HEK293 (cell line): ENCODE results near the gene SMARCD3.
A peak's percentile ranks its signal among the peaks of the same experiment; 100 is the strongest.

Source experiments
- GLIS2 ChIP-seq: fragments of 450-650 bp; formaldehyde crosslinking; IDR thresholded peaks from 2 replicates; pipeline ENCODE4 v1.5.1; 2016; ENCODE audit warnings: missing biosample characterization, missing genetic modification characterization
- HOXC10 ChIP-seq: sonication (generic); formaldehyde crosslinking; IDR thresholded peaks from 2 replicates; pipeline ENCODE4 v1.8.1; 2023; ENCODE audit warnings: mild to moderate bottlenecking, missing genetic modification reagents
- KLF1 ChIP-seq: fragments of 450-650 bp; formaldehyde crosslinking; IDR thresholded peaks from 2 replicates; pipeline ENCODE4 v1.5.1; 2016; ENCODE audit warnings: missing biosample characterization, missing genetic modification characterization
- YY1 ChIP-seq: fragments of 450-650 bp; formaldehyde crosslinking; IDR thresholded peaks from 2 replicates; pipeline ENCODE4 v1.5.1; 2018; ENCODE audit warnings: missing biosample characterization, missing genetic modification characterization
- ZBTB17 ChIP-seq: fragments of 450-650 bp; formaldehyde crosslinking; IDR thresholded peaks from 2 replicates; pipeline ENCODE4 v1.5.1; 2016; ENCODE audit warnings: missing biosample characterization, missing genetic modification characterization
- ZBTB8A ChIP-seq: fragments of 450-650 bp; formaldehyde crosslinking; IDR thresholded peaks from 2 replicates; pipeline ENCODE4 v1.5.1; 2016; ENCODE audit warnings: missing biosample characterization, missing genetic modification characterization
- ZFP37 ChIP-seq: fragments of 450-650 bp; formaldehyde crosslinking; IDR thresholded peaks from 2 replicates; pipeline ENCODE4 v1.5.1; 2016; ENCODE audit warnings: missing biosample characterization, missing genetic modification characterization
- ZFP69B ChIP-seq: fragments of 450-650 bp; formaldehyde crosslinking; IDR thresholded peaks from 2 replicates; pipeline ENCODE4 v1.5.1; 2016; ENCODE audit warnings: missing biosample characterization, missing genetic modification characterization
- ZNF155 ChIP-seq: fragments of 450-650 bp; formaldehyde crosslinking; IDR thresholded peaks from 2 replicates; pipeline ENCODE4 v1.5.1; 2016; ENCODE audit warnings: missing biosample characterization, missing genetic modification characterization
- ZNF239 ChIP-seq: fragments of 450-650 bp; formaldehyde crosslinking; IDR thresholded peaks from 2 replicates; pipeline ENCODE4 v1.5.1; 2016; ENCODE audit warnings: missing biosample characterization, missing genetic modification characterization
- ZNF248 ChIP-seq: fragments of 450-650 bp; formaldehyde crosslinking; IDR thresholded peaks from 2 replicates; pipeline ENCODE4 v1.5.1; 2017; ENCODE audit warnings: missing biosample characterization, missing genetic modification characterization
- ZNF292 ChIP-seq: fragments of 450-650 bp; formaldehyde crosslinking; IDR thresholded peaks from 2 replicates; pipeline ENCODE4 v1.5.1; 2016; ENCODE audit warnings: low read depth, missing biosample characterization, missing genetic modification characterization, borderline replicate concordance
- ZNF324 ChIP-seq: fragments of 450-650 bp; formaldehyde crosslinking; IDR thresholded peaks from 2 replicates; pipeline ENCODE4 v1.5.1; 2016; ENCODE audit warnings: missing biosample characterization, missing genetic modification characterization
- ZNF366 ChIP-seq: fragments of 450-650 bp; formaldehyde crosslinking; conservative IDR thresholded peaks from 2 replicates; pipeline ENCODE4 v1.5.1; 2016; ENCODE audit warnings: missing biosample characterization, missing genetic modification characterization
- ZNF394 ChIP-seq: fragments of 450-650 bp; formaldehyde crosslinking; IDR thresholded peaks from 2 replicates; pipeline ENCODE4 v1.5.1; 2016; ENCODE audit warnings: missing biosample characterization, missing genetic modification characterization, mild to moderate bottlenecking, moderate library complexity, borderline replicate concordance
- ZNF426 ChIP-seq: fragments of 450-650 bp; formaldehyde crosslinking; IDR thresholded peaks from 2 replicates; pipeline ENCODE4 v1.5.1; 2017; ENCODE audit warnings: missing biosample characterization, missing genetic modification characterization, mild to moderate bottlenecking, inconsistent platforms, moderate library complexity
- ZNF473 ChIP-seq: fragments of 450-650 bp; formaldehyde crosslinking; IDR thresholded peaks from 2 replicates; pipeline ENCODE4 v1.5.1; 2017; ENCODE audit warnings: missing biosample characterization, missing genetic modification characterization
- ZNF48 ChIP-seq: fragments of 450-650 bp; formaldehyde crosslinking; IDR thresholded peaks from 2 replicates; pipeline ENCODE4 v1.5.1; 2016; ENCODE audit warnings: missing biosample characterization, missing genetic modification characterization
- ZNF501 ChIP-seq: fragments of 450-650 bp; formaldehyde crosslinking; IDR thresholded peaks from 2 replicates; pipeline ENCODE4 v1.5.1; 2016; ENCODE audit warnings: missing biosample characterization, missing genetic modification characterization
- ZNF558 ChIP-seq: fragments of 450-650 bp; formaldehyde crosslinking; IDR thresholded peaks from 2 replicates; pipeline ENCODE4 v1.5.1; 2016; ENCODE audit warnings: missing biosample characterization, missing genetic modification characterization
- ZNF571 ChIP-seq: fragments of 450-650 bp; formaldehyde crosslinking; IDR thresholded peaks from 2 replicates; pipeline ENCODE4 v1.5.0; 2017; ENCODE audit warnings: missing biosample characterization, missing genetic modification characterization
- ZNF600 ChIP-seq: fragments of 450-650 bp; formaldehyde crosslinking; IDR thresholded peaks from 2 replicates; pipeline ENCODE4 v1.5.1; 2016; ENCODE audit warnings: missing biosample characterization, missing genetic modification characterization
- ZNF670 ChIP-seq: fragments of 450-650 bp; formaldehyde crosslinking; IDR thresholded peaks from 2 replicates; pipeline ENCODE4 v1.5.1; 2016; ENCODE audit warnings: missing biosample characterization, missing genetic modification characterization, low read depth
- ZNF701 ChIP-seq: fragments of 450-650 bp; formaldehyde crosslinking; IDR thresholded peaks from 2 replicates; pipeline ENCODE4 v1.5.1; 2016; ENCODE audit warnings: missing biosample characterization, missing genetic modification characterization
- ZNF791 ChIP-seq: fragments of 450-650 bp; formaldehyde crosslinking; IDR thresholded peaks from 2 replicates; pipeline ENCODE4 v1.5.1; 2016; ENCODE audit warnings: missing biosample characterization, missing genetic modification characterization
- ZSCAN23 ChIP-seq: fragments of 450-650 bp; formaldehyde crosslinking; IDR thresholded peaks from 2 replicates; pipeline ENCODE4 v1.5.1; 2016; ENCODE audit warnings: missing biosample characterization, missing genetic modification characterization
- ZXDB ChIP-seq: fragments of 450-650 bp; formaldehyde crosslinking; IDR thresholded peaks from 2 replicates; pipeline ENCODE4 v1.5.1; 2016; ENCODE audit warnings: missing biosample characterization, missing genetic modification characterization
- TF ChIP-seq, protein P1 (sequence below): fragments of 450-650 bp; formaldehyde crosslinking; IDR thresholded peaks from 2 replicates; pipeline ENCODE4 v1.5.1; 2016; ENCODE audit warnings: missing biosample characterization, missing genetic modification characterization
- TF ChIP-seq, protein P2 (sequence below): sonication (generic); formaldehyde crosslinking; IDR thresholded peaks from 2 replicates; pipeline ENCODE4 v1.8.1; 2022; ENCODE audit warnings: mild to moderate bottlenecking, moderate library complexity, missing genetic modification reagents
- TF ChIP-seq, protein P3 (sequence below): fragments of 450-650 bp; formaldehyde crosslinking; IDR thresholded peaks from 2 replicates; pipeline ENCODE4 v1.5.1; 2016; ENCODE audit warnings: missing biosample characterization, missing genetic modification characterization
- TF ChIP-seq, protein P4 (sequence below): fragments of 450-650 bp; formaldehyde crosslinking; IDR thresholded peaks from 2 replicates; pipeline ENCODE4 v1.5.1; 2016; ENCODE audit warnings: missing biosample characterization, missing genetic modification characterization, borderline replicate concordance

The SMARCD3 gene

DNA sequence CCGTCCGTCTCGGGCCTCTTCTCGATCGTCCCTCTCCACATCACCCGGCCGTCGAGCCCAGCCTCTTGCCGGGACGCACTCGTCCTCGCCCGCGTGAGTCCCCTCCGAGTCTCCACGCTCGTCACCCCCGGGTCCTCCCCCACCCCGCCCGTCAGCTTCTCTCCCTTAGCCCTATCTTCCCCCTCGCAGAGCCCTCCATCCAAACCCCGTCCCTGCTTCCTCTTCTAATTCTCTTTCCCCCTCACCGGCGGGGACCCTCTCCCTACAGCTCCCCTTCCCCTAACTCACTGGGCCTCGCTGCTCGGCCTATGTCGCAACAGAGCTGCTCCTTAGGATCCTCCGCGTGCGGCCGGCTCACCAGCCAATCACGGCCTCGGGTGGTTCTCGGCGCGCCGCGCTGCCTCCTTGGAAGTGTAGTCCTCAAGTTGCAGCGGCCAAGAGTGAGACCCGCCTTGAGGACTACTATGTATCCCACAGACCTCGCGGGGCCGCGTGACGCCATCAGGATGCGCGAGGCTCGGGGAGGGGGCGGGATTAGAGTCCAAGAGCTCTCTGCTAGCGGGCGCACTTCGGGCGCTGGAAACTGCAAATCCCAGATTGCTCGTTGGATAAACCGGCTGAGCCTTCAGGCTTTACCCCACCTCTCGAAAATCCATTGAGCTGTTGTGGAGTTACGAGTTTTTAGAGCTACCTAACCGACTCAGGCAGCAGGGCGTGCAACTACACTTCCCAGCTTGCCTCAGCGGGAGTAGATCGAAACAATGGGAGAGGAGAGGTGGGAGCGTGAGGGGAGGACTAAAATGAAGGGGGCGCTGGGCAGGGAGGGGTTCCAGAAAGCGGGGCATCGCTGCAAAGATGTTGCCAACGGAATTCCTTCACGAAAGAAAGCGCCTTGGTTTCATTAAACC is 21.4 kb downstream of the SMARCD3 start, which contains the start of gene ABCF2 (continued):
- TF ChIP-seq ZNF791 (no peak), HOXC10 (no peak), ZNF324 (peak; percentile 17), ZNF670 (tag by site-specific recombination) (no peak), YY1 (tag by site-specific recombination) (no peak; the same call in 1 of the 2 replicates), GLIS2 (tag by site-specific recombination) (peak; percentile 63), ZNF394 (tag by site-specific recombination) (peak; percentile 93), ZNF571 (tag by site-specific recombination) (no peak), ZNF155 (tag by site-specific recombination) (no peak), ZNF501 (tag by site-specific recombination) (no peak; the same call in 1 of the 2 replicates), ZNF426 (tag by site-specific recombination) (no peak), ZNF600 (tag by site-specific recombination) (peak; percentile 79; the same call in 1 of the 2 replicates), KLF1 (tag by site-specific recombination) (no peak), ZFP69B (tag by site-specific recombination) (peak; percentile 62), ZNF701 (no peak), ZNF473 (tag by site-specific recombination) (no peak), ZNF239 (tag by site-specific recombination) (no peak), ZXDB (peak; percentile 92), ZNF292 (tag by site-specific recombination) (no peak), ZFP37 (tag by site-specific recombination) (no peak), ZBTB8A (peak; percentile 92), ZBTB17 (peak; percentile 98), ZSCAN23 (tag by site-specific recombination) (no peak), ZNF366 (tag by site-specific recombination) (no peak), ZNF48 (tag by site-specific recombination) (no peak), ZNF248 (tag by site-specific recombination) (no peak), ZNF558 (tag by site-specific recombination) (0 out of 2 replicates have a peak, but pooled peaks have one; percentile 11)
- TF ChIP-seq, protein P1, sequence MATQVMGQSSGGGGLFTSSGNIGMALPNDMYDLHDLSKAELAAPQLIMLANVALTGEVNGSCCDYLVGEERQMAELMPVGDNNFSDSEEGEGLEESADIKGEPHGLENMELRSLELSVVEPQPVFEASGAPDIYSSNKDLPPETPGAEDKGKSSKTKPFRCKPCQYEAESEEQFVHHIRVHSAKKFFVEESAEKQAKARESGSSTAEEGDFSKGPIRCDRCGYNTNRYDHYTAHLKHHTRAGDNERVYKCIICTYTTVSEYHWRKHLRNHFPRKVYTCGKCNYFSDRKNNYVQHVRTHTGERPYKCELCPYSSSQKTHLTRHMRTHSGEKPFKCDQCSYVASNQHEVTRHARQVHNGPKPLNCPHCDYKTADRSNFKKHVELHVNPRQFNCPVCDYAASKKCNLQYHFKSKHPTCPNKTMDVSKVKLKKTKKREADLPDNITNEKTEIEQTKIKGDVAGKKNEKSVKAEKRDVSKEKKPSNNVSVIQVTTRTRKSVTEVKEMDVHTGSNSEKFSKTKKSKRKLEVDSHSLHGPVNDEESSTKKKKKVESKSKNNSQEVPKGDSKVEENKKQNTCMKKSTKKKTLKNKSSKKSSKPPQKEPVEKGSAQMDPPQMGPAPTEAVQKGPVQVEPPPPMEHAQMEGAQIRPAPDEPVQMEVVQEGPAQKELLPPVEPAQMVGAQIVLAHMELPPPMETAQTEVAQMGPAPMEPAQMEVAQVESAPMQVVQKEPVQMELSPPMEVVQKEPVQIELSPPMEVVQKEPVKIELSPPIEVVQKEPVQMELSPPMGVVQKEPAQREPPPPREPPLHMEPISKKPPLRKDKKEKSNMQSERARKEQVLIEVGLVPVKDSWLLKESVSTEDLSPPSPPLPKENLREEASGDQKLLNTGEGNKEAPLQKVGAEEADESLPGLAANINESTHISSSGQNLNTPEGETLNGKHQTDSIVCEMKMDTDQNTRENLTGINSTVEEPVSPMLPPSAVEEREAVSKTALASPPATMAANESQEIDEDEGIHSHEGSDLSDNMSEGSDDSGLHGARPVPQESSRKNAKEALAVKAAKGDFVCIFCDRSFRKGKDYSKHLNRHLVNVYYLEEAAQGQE, result 0 out of 2 replicates have a peak, but pooled peaks have one; percentile 24
- TF ChIP-seq, protein P2, sequence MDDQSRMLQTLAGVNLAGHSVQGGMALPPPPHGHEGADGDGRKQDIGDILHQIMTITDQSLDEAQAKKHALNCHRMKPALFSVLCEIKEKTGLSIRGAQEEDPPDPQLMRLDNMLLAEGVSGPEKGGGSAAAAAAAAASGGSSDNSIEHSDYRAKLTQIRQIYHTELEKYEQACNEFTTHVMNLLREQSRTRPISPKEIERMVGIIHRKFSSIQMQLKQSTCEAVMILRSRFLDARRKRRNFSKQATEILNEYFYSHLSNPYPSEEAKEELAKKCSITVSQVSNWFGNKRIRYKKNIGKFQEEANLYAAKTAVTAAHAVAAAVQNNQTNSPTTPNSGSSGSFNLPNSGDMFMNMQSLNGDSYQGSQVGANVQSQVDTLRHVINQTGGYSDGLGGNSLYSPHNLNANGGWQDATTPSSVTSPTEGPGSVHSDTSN, result no peak
- TF ChIP-seq, protein P3, sequence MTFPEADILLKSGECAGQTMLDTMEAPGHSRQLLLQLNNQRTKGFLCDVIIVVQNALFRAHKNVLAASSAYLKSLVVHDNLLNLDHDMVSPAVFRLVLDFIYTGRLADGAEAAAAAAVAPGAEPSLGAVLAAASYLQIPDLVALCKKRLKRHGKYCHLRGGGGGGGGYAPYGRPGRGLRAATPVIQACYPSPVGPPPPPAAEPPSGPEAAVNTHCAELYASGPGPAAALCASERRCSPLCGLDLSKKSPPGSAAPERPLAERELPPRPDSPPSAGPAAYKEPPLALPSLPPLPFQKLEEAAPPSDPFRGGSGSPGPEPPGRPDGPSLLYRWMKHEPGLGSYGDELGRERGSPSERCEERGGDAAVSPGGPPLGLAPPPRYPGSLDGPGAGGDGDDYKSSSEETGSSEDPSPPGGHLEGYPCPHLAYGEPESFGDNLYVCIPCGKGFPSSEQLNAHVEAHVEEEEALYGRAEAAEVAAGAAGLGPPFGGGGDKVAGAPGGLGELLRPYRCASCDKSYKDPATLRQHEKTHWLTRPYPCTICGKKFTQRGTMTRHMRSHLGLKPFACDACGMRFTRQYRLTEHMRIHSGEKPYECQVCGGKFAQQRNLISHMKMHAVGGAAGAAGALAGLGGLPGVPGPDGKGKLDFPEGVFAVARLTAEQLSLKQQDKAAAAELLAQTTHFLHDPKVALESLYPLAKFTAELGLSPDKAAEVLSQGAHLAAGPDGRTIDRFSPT, result no peak
- TF ChIP-seq, protein P4, sequence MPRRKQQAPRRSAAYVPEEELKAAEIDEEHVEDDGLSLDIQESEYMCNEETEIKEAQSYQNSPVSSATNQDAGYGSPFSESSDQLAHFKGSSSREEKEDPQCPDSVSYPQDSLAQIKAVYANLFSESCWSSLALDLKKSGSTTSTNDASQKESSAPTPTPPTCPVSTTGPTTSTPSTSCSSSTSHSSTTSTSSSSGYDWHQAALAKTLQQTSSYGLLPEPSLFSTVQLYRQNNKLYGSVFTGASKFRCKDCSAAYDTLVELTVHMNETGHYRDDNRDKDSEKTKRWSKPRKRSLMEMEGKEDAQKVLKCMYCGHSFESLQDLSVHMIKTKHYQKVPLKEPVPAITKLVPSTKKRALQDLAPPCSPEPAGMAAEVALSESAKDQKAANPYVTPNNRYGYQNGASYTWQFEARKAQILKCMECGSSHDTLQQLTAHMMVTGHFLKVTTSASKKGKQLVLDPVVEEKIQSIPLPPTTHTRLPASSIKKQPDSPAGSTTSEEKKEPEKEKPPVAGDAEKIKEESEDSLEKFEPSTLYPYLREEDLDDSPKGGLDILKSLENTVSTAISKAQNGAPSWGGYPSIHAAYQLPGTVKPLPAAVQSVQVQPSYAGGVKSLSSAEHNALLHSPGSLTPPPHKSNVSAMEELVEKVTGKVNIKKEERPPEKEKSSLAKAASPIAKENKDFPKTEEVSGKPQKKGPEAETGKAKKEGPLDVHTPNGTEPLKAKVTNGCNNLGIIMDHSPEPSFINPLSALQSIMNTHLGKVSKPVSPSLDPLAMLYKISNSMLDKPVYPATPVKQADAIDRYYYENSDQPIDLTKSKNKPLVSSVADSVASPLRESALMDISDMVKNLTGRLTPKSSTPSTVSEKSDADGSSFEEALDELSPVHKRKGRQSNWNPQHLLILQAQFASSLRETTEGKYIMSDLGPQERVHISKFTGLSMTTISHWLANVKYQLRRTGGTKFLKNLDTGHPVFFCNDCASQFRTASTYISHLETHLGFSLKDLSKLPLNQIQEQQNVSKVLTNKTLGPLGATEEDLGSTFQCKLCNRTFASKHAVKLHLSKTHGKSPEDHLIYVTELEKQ, result no peak
